H1 (cell line): Measurements from ENCODE around the gene SEMA6A.

Experiments used
- CTBP2 ChIP-seq: IDR thresholded peaks from 2 replicates; pipeline ENCODE4 v1.7.0; 2011; ENCODE audit warnings: borderline replicate concordance, mild to moderate bottlenecking, moderate library complexity, mixed read lengths, low read length; ENCODE audit not compliant: insufficient read depth, insufficient read length
- CTCF ChIP-seq, 3 experiments: IDR thresholded peaks; 1 replicate in 2 of 3; 2 replicates in 1 of 3; pipeline versions ENCODE4 v1.5.1 to v1.6.1; 2011; ENCODE audit warnings: low read length in 3 of 3, mild to moderate bottlenecking in 3 of 3, inconsistent platforms in 2 of 3, low read depth in 1 of 3, moderate library complexity in 1 of 3; ENCODE audit not compliant: insufficient read depth in 1 of 3; ENCODE audit errors: control extremely low read depth in 1 of 3
- EZH2 ChIP-seq: fragments of 200-600 bp; sonication (generic); IDR thresholded peaks from 2 replicates; pipeline ENCODE4 v1.7.1; 2012; ENCODE audit warnings: low read depth, mild to moderate bottlenecking, moderate library complexity, low read length, inconsistent platforms; ENCODE audit not compliant: severe bottlenecking
- JUND ChIP-seq: IDR thresholded peaks from 2 replicates; pipeline ENCODE4 v1.6.1; 2011; ENCODE audit warnings: mild to moderate bottlenecking, improper control_type of control experiment, low read length
- MAX ChIP-seq: IDR thresholded peaks from 2 replicates; pipeline ENCODE4 v1.6.1; 2012; ENCODE audit warnings: inconsistent platforms
- POLR2AphosphoS5 ChIP-seq: IDR thresholded peaks from 2 replicates; pipeline ENCODE4 v1.6.1; 2011; ENCODE audit warnings: low read depth, low read length
- SP1 ChIP-seq: IDR thresholded peaks from 2 replicates; pipeline ENCODE4 v1.6.1; 2011; ENCODE audit warnings: low read depth, low read length
- TAF1 ChIP-seq: IDR thresholded peaks from 2 replicates; pipeline ENCODE4 v1.6.1; 2011; ENCODE audit warnings: mild to moderate bottlenecking, low read depth, low read length
- TCF12 ChIP-seq: IDR thresholded peaks from 2 replicates; pipeline ENCODE4 v1.6.1; 2011; ENCODE audit warnings: low read depth, mild to moderate bottlenecking, low read length
- TEAD4 ChIP-seq: IDR thresholded peaks from 2 replicates; pipeline ENCODE4 v1.6.1; 2012; ENCODE audit warnings: low read depth, low read length, inconsistent platforms, mixed read lengths

- TF ChIP-seq TCF12 (no peak), POLR2AphosphoS5 (no peak), CTCF (IDR thresholded peaks at IDR 0.05; ENCODE audit: control extremely low read depth in 1 of 3, insufficient read depth in 1 of 3, low read depth in 1 of 3, low read length in 3 of 3) (no peak), SP1 (no peak), TEAD4 (no peak), JUND (no peak), EZH2 (no peak), CTBP2 (no peak), TAF1 (no peak), MAX (no peak)
These were observed 125.2 kb downstream of the SEMA6A start for GRCh38 chr5:116449458-116449857.
